Prostate gland (tissue), 2 donors: ENCODE data around the gene ABHD11. TPM values are rescaled to one million over a fixed set of nuclear protein-coding genes. Genes with fewer than 3 reads are reported as not detected.
"Not testable (repeated sequence)": the region's sequence is repeated elsewhere in the genome, so short reads cannot be mapped to it uniquely, and the experiment has no call there.

ENCODE experiments used
- DNase-seq: peaks from one replicate; pipeline ENCODE4 v3.0.0-alpha.2; 2019; ENCODE audit warnings: low spot score
- H3K27ac ChIP-seq, 2 donors: fragments of 200-600 bp; sonication (generic); 2 replicates each; pipeline ENCODE4 v1.5.1; 2017 to 2019
- H3K27me3 ChIP-seq: fragments of 200-600 bp; sonication (generic); replicated peaks from 2 replicates; pipeline ENCODE4 v1.5.1; 2019; ENCODE audit not compliant: insufficient read depth
- H3K36me3 ChIP-seq, 2 donors: fragments of 200-600 bp; sonication (generic); 1 replicate in 1 of 2; 2 replicates in 1 of 2; pipeline versions ENCODE4 v1.5.1 to v1.8.1; 2017 to 2019
- H3K4me1 ChIP-seq: fragments of 200-600 bp; sonication (generic); replicated peaks from 2 replicates; pipeline ENCODE4 v1.5.1; 2019
- H3K4me3 ChIP-seq, 2 donors: fragments of 200-600 bp; sonication (generic); 2 replicates each; pipeline ENCODE4 v1.5.1; 2017 to 2019
- H3K9me3 ChIP-seq: fragments of 200-600 bp; sonication (generic); 2 replicates; pipeline ENCODE4 v1.5.1; 2017
- POLR2A ChIP-seq: fragments of 450-650 bp; IDR thresholded peaks from one replicate; pipeline ENCODE4 v1.6.1; 2016; ENCODE audit warnings: antibody characterized with exemption, mild to moderate bottlenecking
- POLR2AphosphoS5 ChIP-seq: sonication (generic); formaldehyde crosslinking; IDR thresholded peaks from one replicate; pipeline ENCODE4 v1.6.1; 2017; ENCODE audit warnings: antibody characterized with exemption
- whole genome bisulfite sequencing: methylation state at CpG from one replicate; pipeline ENCODE4 v1.1.5; 2018; 5-methylcytosine and 5-hydroxymethylcytosine counted together
- intact Hi-C: fragments of 100-400 bp; cut with DNase I; formaldehyde crosslinking; loops from one replicate; pipeline ENCODE4 v1.14.2; 2022
- total RNA-seq, 2 donors: library from RNA; depleted of rRNA; stranded (reverse); fragments of >200 nt; gene quantifications; one replicate each; pipeline ENCODE4 v1.1.0, GENCODE V29; 2016
- TF ChIP-seq, protein P1 (sequence below), 4 experiments: fragments of 200-600 bp in 2 of 4; fragments of 450-650 bp in 2 of 4; sonication (generic) in 2 of 4; IDR thresholded peaks; 1 replicate in 3 of 4; 2 replicates in 1 of 4; pipeline ENCODE4 v1.5.1; 2016 to 2019; ENCODE audit warnings: antibody characterized with exemption in 4 of 4, mild to moderate bottlenecking in 2 of 4, moderate library complexity in 2 of 4

ABHD11 gene
- total RNA-seq, 2 donors from 2014 or later, result 55.2 to 87.8 TPM

DNA sequence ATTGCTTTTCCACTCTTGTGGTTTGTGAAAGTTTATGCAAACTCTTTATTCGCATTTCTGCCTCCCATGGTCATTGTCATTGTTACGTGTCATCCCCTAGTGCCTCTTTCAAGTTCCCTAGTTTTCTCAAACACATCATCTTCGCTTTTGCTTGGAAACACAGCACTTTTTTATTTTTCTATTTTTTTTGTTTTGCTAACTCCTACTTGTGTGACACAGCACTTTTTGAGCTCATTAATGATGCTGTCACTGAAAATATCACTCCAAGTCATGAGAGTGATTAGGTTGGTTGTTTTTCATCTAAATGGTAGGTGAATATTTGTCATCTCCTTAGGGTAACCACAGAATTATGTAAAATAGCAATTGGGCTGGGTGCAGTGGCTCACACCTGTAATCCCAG, 10.7 kb downstream of the ABHD11 start:
- TF ChIP-seq, protein P1, sequence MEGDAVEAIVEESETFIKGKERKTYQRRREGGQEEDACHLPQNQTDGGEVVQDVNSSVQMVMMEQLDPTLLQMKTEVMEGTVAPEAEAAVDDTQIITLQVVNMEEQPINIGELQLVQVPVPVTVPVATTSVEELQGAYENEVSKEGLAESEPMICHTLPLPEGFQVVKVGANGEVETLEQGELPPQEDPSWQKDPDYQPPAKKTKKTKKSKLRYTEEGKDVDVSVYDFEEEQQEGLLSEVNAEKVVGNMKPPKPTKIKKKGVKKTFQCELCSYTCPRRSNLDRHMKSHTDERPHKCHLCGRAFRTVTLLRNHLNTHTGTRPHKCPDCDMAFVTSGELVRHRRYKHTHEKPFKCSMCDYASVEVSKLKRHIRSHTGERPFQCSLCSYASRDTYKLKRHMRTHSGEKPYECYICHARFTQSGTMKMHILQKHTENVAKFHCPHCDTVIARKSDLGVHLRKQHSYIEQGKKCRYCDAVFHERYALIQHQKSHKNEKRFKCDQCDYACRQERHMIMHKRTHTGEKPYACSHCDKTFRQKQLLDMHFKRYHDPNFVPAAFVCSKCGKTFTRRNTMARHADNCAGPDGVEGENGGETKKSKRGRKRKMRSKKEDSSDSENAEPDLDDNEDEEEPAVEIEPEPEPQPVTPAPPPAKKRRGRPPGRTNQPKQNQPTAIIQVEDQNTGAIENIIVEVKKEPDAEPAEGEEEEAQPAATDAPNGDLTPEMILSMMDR (IDR thresholded peaks at IDR 0.05), result no peak
- TF ChIP-seq POLR2A, result no peak
- no peak for TF ChIP-seq POLR2AphosphoS5
- no peak for DNase-seq
- H3K27ac ChIP-seq, result no peak overlapping the region
- H3K36me3 ChIP-seq, result no peaks in the 10 kb centered on the region
- H3K9me3 ChIP-seq, result no peaks in the 10 kb centered on the region
- 83% methylated on average over 3 of the region's 3 CpGs for whole genome bisulfite sequencing
- intact Hi-C loops, result no loop called here
- no peak overlapping the region for H3K4me3 ChIP-seq
- H3K27me3 ChIP-seq, result no peaks in the 10 kb centered on the region
- no peaks in the 10 kb centered on the region for H3K4me1 ChIP-seq

DNA sequence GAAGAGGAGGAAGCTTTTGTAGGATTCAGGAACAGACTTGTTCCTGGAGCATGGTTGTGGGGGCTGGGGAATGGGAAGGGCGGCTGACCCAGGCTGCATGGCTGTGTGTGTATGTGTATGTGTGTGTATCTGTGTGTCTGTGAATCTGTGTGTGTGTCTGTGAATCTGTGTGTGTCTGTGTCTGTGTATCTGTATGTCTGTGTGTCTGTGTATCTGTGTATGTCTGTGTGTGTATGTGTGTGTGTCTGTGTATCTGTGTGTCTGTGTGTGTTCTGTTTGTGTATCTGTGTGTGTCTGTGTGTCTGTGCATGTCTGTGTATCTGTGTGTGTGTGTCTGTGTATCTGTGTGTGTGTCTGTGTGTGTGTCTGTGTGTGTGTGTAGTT, 12.5 kb downstream of the ABHD11 start:
- Histone ChIP-seq H3K4me1 (no peaks in the 10 kb centered on the region), H3K9me3 (no peaks in the 10 kb centered on the region), H3K4me3 (no peak overlapping the region), H3K36me3 (no peaks in the 10 kb centered on the region), H3K27me3 (no peaks in the 10 kb centered on the region), H3K27ac (no peak overlapping the region)
- 69% methylated on average over 1 of the region's 1 CpG for WGBS
- intact Hi-C loops, result no loop called here
- DNase-seq, result no peak
- TF ChIP-seq, protein P1 (IDR thresholded peaks at IDR 0.05), result no peak
- no peak for TF ChIP-seq POLR2A
- no peak for TF ChIP-seq POLR2AphosphoS5

DNA sequence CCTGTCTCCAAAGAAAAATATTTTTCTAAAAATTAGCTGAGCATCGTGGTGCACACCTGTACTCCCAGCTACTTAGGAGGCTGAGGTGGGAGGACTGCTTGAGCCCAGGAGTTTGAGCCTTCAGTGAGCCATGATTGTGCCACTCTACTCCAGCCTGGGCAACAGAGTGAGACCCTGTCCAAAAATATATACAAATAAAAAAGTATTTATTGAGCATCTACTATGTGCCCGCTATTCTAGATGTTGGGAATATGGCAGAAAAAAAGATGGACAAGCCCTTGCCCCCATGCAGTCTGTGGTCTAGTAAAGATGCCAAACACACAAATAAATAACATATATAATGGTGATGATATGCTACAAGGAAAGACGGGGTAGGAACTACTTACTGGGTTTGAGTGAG, 14.8 kb downstream of the ABHD11 start:
- H3K9me3 ChIP-seq, result no peaks in the 10 kb centered on the region
- intact Hi-C loops, result loop anchor here (2.0 kb wide), 1 partner anchor 117 kb away; no protein-coding TSS in a partner anchor
- no peaks in the 10 kb centered on the region for H3K36me3 ChIP-seq
- WGBS, result 91% methylated on average over 3 of the region's 3 CpGs
- no peak overlapping the region for H3K4me3 ChIP-seq
- H3K27ac ChIP-seq, result no peak overlapping the region
- DNase-seq, result no peak
- H3K27me3 ChIP-seq, result no peaks in the 10 kb centered on the region
- no peak for TF ChIP-seq POLR2AphosphoS5
- TF ChIP-seq, protein P1 (IDR thresholded peaks at IDR 0.05), result no peak
- no peak for TF ChIP-seq POLR2A
- H3K4me1 ChIP-seq, result no peaks in the 10 kb centered on the region

DNA sequence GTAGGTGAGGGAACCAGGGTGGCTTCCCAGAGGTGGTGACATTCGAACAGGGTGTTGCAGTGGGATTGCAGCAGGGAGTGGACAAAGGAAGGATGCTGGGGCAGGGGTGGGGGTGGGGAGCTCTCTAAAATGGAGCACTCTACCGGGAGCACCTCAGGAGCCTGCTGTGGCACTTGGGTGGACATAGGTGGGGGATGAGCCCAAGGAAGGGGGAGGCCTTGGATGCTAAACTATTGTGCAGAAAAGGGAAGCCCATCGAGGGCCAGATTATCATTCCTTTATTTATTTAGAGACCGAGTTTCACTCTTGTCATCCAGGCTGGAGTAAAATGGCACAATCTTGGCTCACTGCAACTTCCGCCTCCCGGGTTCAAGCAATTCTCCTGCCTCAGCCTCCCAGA, 15.8 kb downstream of the ABHD11 start:
- intact Hi-C loops, result no loop called here
- WGBS, result 72% methylated on average over 6 of the region's 6 CpGs
- TF ChIP-seq POLR2A (no peak), POLR2AphosphoS5 (no peak)
- TF ChIP-seq, protein P1 (IDR thresholded peaks at IDR 0.05), result no peak

DNA sequence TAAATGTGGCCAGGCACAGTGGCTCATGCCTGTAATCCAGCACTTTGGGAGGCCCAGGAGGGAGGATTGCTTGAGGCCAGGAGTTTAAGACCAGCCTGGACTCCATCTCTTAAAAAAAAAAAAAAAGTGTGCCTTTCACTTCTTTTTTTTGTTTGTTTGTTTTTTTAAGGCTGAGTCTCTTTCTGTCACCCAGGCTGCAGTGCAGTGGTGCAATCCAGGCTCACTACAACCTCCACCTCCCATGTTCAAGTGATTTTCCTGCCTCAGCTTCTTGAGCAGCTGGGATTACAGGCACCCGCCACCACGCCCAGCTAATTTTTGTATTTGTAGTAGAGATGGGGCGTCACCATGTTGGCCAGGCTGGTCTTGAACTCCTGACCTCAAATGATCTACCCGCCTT, 16.4 kb downstream of the ABHD11 start:
- H3K9me3 ChIP-seq, H3K4me3 ChIP-seq, DNase-seq, H3K4me1 ChIP-seq, intact Hi-C loops, H3K27ac ChIP-seq, H3K36me3 ChIP-seq, H3K27me3 ChIP-seq: not testable (repeated sequence)
- 84% methylated on average over 4 of the region's 4 CpGs for WGBS

More for the DNA sequence above, 15.8 kb downstream of the ABHD11 start:
- Histone ChIP-seq H3K4me1 (peaks cover 3% of the 10 kb centered on the region), H3K9me3 (no peaks in the 10 kb centered on the region), H3K27ac (no peak overlapping the region), H3K27me3 (no peaks in the 10 kb centered on the region), H3K4me3 (no peak overlapping the region), H3K36me3 (no peaks in the 10 kb centered on the region)
- DNase-seq, result no peak
